Measurements from ENCODE around the gene DTWD2. TPM values are rescaled to one million over a fixed set of nuclear protein-coding genes. Genes with fewer than 3 reads are reported as not detected.

Gene DTWD2
- total and polyA plus RNA-seq, 8 donors, result 0.65 to 62.6 (median 5.5) TPM

DNA sequence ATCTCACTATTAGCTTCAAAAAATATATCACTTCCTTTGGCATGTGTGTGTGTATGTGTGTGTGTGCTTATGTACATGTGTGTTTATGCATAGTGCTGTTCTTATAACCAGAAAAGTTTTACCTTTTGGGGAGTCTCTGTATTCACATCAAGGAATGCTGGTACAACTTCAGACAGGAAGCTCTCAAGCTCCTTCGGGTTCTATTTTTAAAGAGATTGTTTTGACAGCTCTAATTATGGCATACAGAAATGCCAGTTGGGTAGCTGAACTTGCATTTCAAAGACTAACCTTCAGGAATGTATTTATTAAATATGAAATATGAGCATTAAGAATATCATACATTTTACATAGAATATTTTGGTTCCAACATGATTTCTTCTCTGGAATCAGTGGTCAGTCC is 163.1 kb downstream of the DTWD2 start:
- no peak overlapping the region for H3K4me3 ChIP-seq
- H3K4me1 ChIP-seq, result no peaks in the 10 kb centered on the region
- TF ChIP-seq POLR2A (IDR thresholded peaks at IDR 0.05) (no peak), EP300 (IDR thresholded peaks at IDR 0.05) (no peak), POLR2AphosphoS5 (IDR thresholded peaks at IDR 0.05) (no peak)
- TF ChIP-seq, protein P1, sequence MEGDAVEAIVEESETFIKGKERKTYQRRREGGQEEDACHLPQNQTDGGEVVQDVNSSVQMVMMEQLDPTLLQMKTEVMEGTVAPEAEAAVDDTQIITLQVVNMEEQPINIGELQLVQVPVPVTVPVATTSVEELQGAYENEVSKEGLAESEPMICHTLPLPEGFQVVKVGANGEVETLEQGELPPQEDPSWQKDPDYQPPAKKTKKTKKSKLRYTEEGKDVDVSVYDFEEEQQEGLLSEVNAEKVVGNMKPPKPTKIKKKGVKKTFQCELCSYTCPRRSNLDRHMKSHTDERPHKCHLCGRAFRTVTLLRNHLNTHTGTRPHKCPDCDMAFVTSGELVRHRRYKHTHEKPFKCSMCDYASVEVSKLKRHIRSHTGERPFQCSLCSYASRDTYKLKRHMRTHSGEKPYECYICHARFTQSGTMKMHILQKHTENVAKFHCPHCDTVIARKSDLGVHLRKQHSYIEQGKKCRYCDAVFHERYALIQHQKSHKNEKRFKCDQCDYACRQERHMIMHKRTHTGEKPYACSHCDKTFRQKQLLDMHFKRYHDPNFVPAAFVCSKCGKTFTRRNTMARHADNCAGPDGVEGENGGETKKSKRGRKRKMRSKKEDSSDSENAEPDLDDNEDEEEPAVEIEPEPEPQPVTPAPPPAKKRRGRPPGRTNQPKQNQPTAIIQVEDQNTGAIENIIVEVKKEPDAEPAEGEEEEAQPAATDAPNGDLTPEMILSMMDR (IDR thresholded peaks at IDR 0.05), result no peak
- H3K27ac ChIP-seq, result no peak overlapping the region
- intact Hi-C loops (cut with DNase I; ENCODE audit: low total_unique reads), result no loop called here
- no peaks in the 10 kb centered on the region for H3K9me3 ChIP-seq
- WGBS, 5 donors, result 50 to 71% (median 65%) methylated on average over 1 of the region's 1 CpG
- no peaks in the 10 kb centered on the region for H3K36me3 ChIP-seq
- no peak for DNase-seq
- no peaks in the 10 kb centered on the region for H3K27me3 ChIP-seq

DNA sequence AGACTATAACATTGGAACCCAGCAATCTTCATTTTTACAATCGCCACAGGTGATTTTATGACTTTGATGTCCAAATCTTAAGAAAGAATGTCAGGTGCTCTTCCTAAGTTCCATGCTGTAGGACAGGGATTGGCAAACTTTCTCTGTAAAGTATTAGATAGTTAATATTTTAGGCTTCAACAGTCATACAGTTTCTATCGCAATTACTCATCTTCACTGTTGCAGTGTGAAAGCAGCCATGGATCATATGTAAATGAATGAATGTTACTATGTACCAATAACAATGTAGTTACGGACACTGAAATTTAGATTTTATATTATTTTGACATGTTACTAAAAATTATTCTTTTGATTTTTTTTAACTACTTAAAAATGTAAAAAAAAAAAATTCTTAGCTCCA is 169.7 kb downstream of the DTWD2 start:
- TF ChIP-seq POLR2AphosphoS5 (IDR thresholded peaks at IDR 0.05) (no peak), POLR2A (IDR thresholded peaks at IDR 0.05) (no peak), EP300 (IDR thresholded peaks at IDR 0.05) (no peak)
- TF ChIP-seq, protein P1 (IDR thresholded peaks at IDR 0.05), result no peak

DNA sequence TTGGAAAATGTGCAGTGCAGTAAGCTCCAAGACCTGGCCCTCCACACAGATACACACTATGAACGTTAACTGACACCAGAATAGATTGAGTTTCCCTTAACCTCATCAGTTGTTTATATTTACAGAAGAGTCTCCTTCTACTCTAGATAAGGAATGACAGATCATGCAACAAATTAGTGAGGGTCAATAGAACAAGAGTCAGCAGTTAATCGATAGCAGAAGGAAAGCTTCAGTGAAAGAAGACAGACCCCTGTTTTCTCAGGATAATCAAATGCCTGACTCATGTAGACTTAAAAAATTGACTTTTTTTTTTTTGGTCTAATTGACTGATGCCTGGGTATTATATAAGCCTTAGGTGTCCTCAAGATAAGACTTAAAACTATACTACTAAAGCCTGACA is 179.9 kb downstream of the DTWD2 start:
- no peaks in the 10 kb centered on the region for H3K36me3 ChIP-seq
- H3K27ac ChIP-seq, result no peak overlapping the region
- H3K27me3 ChIP-seq, result no peaks in the 10 kb centered on the region
- intact Hi-C loops (cut with DNase I; ENCODE audit: low total_unique reads), result no loop called here
- TF ChIP-seq POLR2A (IDR thresholded peaks at IDR 0.05) (no peak), EP300 (IDR thresholded peaks at IDR 0.05) (no peak), POLR2AphosphoS5 (IDR thresholded peaks at IDR 0.05) (no peak)
- TF ChIP-seq, protein P1 (IDR thresholded peaks at IDR 0.05), result no peak
- DNase-seq, result no peak
- no peak overlapping the region for H3K4me3 ChIP-seq
- 26 to 41% (median 38%) methylated on average over 2 of the region's 2 CpGs for WGBS, 5 donors
- no peaks in the 10 kb centered on the region for H3K4me1 ChIP-seq
- peaks cover 0 to 8% (median 2%) of the 10 kb centered on the region in 4 donors for H3K9me3 ChIP-seq

More for the DNA sequence above, 169.7 kb downstream of the DTWD2 start:
- Histone ChIP-seq H3K4me1 (no peaks in the 10 kb centered on the region), H3K4me3 (no peak overlapping the region), H3K27me3 (no peaks in the 10 kb centered on the region), H3K27ac (no peak overlapping the region), H3K36me3 (no peaks in the 10 kb centered on the region), H3K9me3 (peaks cover 0 to 3% (median 0%) of the 10 kb centered on the region in 4 donors)
- intact Hi-C loops (cut with DNase I; ENCODE audit: low total_unique reads), result no loop called here
- no peak for DNase-seq
- 91 to 98% (median 95%) methylated on average over 3 of the region's 3 CpGs for WGBS, 5 donors

DNA sequence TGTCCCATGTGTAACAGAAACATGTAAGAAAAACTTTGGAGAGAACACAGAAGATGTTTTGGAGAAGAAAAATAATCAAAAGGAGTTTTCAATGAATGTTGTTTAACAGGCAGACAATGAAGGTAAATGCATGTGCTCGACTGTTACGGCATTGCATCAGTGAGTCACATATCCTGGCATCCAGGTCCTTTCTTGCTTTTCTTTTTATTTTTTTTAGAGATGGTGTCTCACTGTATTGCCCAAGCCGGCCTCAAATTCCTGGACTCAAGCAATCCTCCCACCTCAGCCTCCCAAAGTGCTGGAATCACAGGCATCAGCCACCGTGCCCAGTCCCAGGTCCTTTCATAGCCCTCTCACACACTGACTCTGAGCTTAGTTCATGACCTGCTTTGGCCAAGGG is 181.8 kb downstream of the DTWD2 start:
- WGBS, 5 donors, result 87 to 96% (median 92%) methylated on average over 4 of the region's 4 CpGs
- H3K4me1 ChIP-seq, result no peaks in the 10 kb centered on the region
- DNase-seq, result no peak
- TF ChIP-seq, protein P1 (IDR thresholded peaks at IDR 0.05), result no peak
- TF ChIP-seq EP300 (IDR thresholded peaks at IDR 0.05) (no peak), POLR2A (IDR thresholded peaks at IDR 0.05) (no peak), POLR2AphosphoS5 (IDR thresholded peaks at IDR 0.05) (no peak)
- peaks cover 0 to 8% (median 2%) of the 10 kb centered on the region in 4 donors for H3K9me3 ChIP-seq
- intact Hi-C loops (cut with DNase I; ENCODE audit: low total_unique reads), result no loop called here
- H3K36me3 ChIP-seq, result no peaks in the 10 kb centered on the region
- H3K27ac ChIP-seq, result no peak overlapping the region
- H3K27me3 ChIP-seq, result no peaks in the 10 kb centered on the region
- no peak overlapping the region for H3K4me3 ChIP-seq
